ENCODE measurements around the gene TMEM140.

DNA sequence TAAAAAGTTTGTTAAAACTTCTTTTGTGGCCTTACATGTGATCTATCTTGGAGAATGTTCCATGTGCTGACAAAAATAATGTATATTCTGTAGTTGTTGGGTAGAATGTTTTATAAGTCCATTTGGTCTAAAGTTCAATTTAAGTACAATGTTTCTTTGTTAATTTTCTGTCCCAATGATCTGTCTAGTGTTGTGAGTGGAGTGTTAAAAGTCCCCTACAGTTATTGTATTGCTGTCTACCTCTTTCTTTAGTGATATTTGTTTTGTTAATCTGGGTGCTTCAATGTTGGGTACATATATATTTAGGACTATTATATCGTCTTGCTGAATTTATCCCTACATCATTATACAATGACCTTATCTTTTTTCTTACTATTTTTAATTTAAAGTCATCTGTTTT lies 6.9 kb downstream of the TMEM140 start:
- TF ChIP-seq, protein P1, sequence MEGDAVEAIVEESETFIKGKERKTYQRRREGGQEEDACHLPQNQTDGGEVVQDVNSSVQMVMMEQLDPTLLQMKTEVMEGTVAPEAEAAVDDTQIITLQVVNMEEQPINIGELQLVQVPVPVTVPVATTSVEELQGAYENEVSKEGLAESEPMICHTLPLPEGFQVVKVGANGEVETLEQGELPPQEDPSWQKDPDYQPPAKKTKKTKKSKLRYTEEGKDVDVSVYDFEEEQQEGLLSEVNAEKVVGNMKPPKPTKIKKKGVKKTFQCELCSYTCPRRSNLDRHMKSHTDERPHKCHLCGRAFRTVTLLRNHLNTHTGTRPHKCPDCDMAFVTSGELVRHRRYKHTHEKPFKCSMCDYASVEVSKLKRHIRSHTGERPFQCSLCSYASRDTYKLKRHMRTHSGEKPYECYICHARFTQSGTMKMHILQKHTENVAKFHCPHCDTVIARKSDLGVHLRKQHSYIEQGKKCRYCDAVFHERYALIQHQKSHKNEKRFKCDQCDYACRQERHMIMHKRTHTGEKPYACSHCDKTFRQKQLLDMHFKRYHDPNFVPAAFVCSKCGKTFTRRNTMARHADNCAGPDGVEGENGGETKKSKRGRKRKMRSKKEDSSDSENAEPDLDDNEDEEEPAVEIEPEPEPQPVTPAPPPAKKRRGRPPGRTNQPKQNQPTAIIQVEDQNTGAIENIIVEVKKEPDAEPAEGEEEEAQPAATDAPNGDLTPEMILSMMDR (IDR thresholded peaks at IDR 0.05): no peak
- no peak for TF ChIP-seq POLR2A (IDR thresholded peaks at IDR 0.05)
